Measurements from ENCODE around the gene SEC11C. TPM values are rescaled to one million over a fixed set of nuclear protein-coding genes. Genes with fewer than 3 reads are reported as not detected.

Gene SEC11C
- total RNA-seq, 1 experiment from 2014 or later, result 38.0 TPM

DNA sequence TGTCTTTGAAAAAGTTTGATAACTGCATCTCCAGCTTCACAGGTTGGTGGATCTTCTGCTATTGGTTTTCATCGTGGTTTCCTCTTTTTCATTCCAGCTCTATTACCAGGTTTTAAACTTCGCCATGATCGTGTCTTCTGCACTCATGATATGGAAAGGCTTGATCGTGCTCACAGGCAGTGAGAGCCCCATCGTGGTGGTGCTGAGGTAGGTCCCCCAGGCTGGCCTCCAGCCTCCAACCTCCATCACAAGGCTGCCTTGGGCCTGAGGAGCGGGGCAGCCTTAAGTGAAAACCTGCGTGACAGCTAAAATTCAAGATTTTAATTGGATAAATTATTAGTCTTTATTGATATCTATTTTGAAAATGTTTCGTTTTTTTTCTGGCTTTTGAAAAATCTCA lies 9.7 kb downstream of the SEC11C start:
- H3K9me3 ChIP-seq (ENCODE audit: control insufficient read depth, low read depth, low read length), result no peaks in the 10 kb centered on the region

More for the DNA sequence above, 9.7 kb downstream of the SEC11C start:
- H2BK20ac ChIP-seq (ENCODE audit: low read depth, low read length, poor library complexity, severe bottlenecking), result no peak overlapping the region
- WGBS (ENCODE audit: extremely low coverage, insufficient read length, low lambda C conversion rate), result no CpG with 5 or more reads among the region's 8 CpGs
- no peak overlapping the region for H3K4ac ChIP-seq (ENCODE audit: low read depth, low read length)
- H2BK15ac ChIP-seq (ENCODE audit: low read depth, low read length), result no peak overlapping the region
- H3K4me2 ChIP-seq (ENCODE audit: insufficient read depth, insufficient read length, low read length), result no peak overlapping the region
- no peak overlapping the region for H3K14ac ChIP-seq (ENCODE audit: insufficient read depth, low read length)
- H3K23me2 ChIP-seq (ENCODE audit: insufficient read length, low read depth, low read length, poor library complexity, severe bottlenecking), result peaks cover 2% of the 10 kb centered on the region
- Mint-ChIP-seq H3K4me3 (no peak overlapping the region), H3K27me3 (ENCODE audit: low read depth) (no peaks in the 10 kb centered on the region), H3K9me3 (no peaks in the 10 kb centered on the region), H3K36me3 (ENCODE audit: insufficient read depth in 1 of 3, low read depth in 3 of 3) (peaks cover 0 to 13% (median 11%) of the 10 kb centered on the region in 3 experiments; a peak in 4 of 7 replicates), H3K27ac (no peak overlapping the region), H3K4me1 (no peaks in the 10 kb centered on the region; a peak in 1 of 4 replicates)
- no peak overlapping the region for H4K5ac ChIP-seq (ENCODE audit: insufficient read length, low read depth, low read length)
- no peaks in the 10 kb centered on the region for H3K79me1 ChIP-seq (ENCODE audit: insufficient read depth, low read depth, low read length, poor library complexity, severe bottlenecking)
- peaks cover 3% of the 10 kb centered on the region; the same call in 1 of the 2 replicates for H3K79me2 ChIP-seq (ENCODE audit: insufficient read depth, low read length)
- no peak overlapping the region for H3T11ph ChIP-seq (ENCODE audit: low read length)
- H2BK12ac ChIP-seq (ENCODE audit: insufficient read length, low read depth, low read length), result no peak overlapping the region
- DNase-seq, result no peak
- no peak overlapping the region for H2AK5ac ChIP-seq (ENCODE audit: insufficient read length, low read length)
- no peak overlapping the region for H3K56ac ChIP-seq (ENCODE audit: insufficient read length, low read depth, low read length)
- no peak overlapping the region for H2BK5ac ChIP-seq (ENCODE audit: insufficient read length, low read length)
- no peak overlapping the region for H2AFZ ChIP-seq (ENCODE audit: low read length)
- H3K27me3 ChIP-seq (ENCODE audit: insufficient read depth, low read length), result no peaks in the 10 kb centered on the region
- no peak overlapping the region for H3K27ac ChIP-seq (ENCODE audit: insufficient read length, low read depth, low read length)
- no peak overlapping the region for H3K23ac ChIP-seq (ENCODE audit: insufficient read length, low read depth, low read length)
- no peak overlapping the region for H2BK120ac ChIP-seq (ENCODE audit: low read depth, low read length, poor library complexity, severe bottlenecking)
- TF ChIP-seq CTCF (conservative IDR thresholded peaks at IDR 0.05), result no peak
- no peak overlapping the region for H3K9ac ChIP-seq (ENCODE audit: extremely low read depth, insufficient read length, low read length)
- no peak overlapping the region for H3K18ac ChIP-seq (ENCODE audit: insufficient read length, low read depth, low read length)
- no peak overlapping the region for H4K8ac ChIP-seq (replicated peaks; ENCODE audit: insufficient read length, low read depth, low read length)
- H4K20me1 ChIP-seq (ENCODE audit: control insufficient read depth, insufficient read depth, insufficient read length), result no peaks in the 10 kb centered on the region
- H4K91ac ChIP-seq (ENCODE audit: insufficient read length, low read depth, low read length), result no peak overlapping the region
- H3K4me1 ChIP-seq (ENCODE audit: insufficient read depth, low read length), result no peaks in the 10 kb centered on the region; the same call in 1 of the 2 replicates

All from H9 (cell line).